Inferior parietal cortex (tissue), 1 donor: Measurements from ENCODE around the gene TBC1D19.
A peak's percentile ranks its signal among the peaks of the same experiment; 100 is the strongest.
"Not testable (repeated sequence)": the region's sequence is repeated elsewhere in the genome, so short reads cannot be mapped to it uniquely, and the experiment has no call there.

Experiments used
- DNase-seq: peaks from one replicate; pipeline ENCODE4 v3.0.0-alpha.2; 2016; ENCODE audit errors: extremely low spot score

TBC1D19 gene

DNA sequence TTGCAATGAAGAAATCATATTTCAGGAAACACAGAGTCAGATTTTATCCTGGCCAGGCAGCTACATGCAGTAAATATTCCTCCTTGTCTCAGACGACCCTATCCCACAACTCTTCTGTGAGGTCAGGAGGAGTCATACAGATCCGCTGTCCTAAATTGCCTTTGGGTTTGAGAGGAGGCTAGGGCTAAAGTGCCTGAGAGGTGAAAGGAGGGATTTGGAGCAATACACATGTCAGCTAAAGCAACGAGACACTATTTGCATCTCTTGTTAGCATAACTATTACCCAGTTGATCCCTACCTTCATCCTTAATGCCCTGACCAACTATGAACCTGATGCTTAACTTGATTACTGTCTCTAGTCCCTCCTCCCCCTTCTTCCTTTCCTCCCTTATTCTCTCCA lies 98.6 kb downstream of the TBC1D19 start:
- no peak for DNase-seq

DNA sequence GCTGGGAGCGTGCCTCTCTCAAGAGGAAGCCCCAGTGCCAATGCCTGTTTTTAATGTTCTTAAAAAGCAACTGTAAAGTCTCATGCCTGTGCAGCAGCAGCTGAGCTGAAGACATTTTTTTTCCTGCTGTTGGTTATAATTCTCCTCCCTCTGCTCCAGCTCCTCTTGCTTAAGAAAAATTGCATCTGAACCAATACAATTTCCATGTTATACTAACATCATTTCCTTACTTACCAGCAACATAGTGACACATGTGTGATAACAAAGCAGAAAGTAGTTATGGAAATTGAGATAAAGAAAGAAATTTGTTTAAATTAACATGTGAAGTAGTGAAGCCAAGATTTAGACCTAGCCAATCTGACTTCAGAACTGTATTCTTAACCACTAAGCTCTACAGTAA lies 101.4 kb downstream of the TBC1D19 start:
- no peak for DNase-seq

- no peak for DNase-seq
These were observed 103.8 kb downstream of the TBC1D19 start for GRCh38 chr4:26687728-26688127.

- DNase-seq = no peak
These were observed 106.6 kb downstream of the TBC1D19 start for GRCh38 chr4:26690506-26690905.

GRCh38 chr4:26692014-26692726 lies 108.3 kb downstream of the TBC1D19 start:
- DNase-seq = no peak

DNA sequence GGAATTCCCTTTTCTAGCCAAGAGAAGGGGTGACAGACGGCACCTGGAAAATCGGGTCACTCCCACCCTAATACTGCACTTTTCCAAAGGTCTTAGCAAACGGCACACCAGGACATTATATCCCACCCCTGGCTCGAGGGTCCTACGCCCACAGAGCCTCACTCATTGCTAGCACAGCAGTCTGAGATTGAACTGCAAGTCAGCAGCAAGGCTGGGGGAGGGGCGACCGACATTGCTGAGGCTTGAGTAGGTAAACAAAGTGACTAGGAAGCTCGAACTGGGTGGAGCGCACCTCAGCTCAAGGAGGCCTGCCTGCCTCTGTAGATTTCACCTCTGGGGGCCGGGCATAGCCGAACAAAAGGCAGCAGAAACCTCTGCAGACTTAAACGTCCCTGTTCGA lies 110.2 kb downstream of the TBC1D19 start:
- not testable (repeated sequence) for DNase-seq

- no peak for DNase-seq
These were observed 116.2 kb downstream of the TBC1D19 start for GRCh38 chr4:26700110-26700509.

DNA sequence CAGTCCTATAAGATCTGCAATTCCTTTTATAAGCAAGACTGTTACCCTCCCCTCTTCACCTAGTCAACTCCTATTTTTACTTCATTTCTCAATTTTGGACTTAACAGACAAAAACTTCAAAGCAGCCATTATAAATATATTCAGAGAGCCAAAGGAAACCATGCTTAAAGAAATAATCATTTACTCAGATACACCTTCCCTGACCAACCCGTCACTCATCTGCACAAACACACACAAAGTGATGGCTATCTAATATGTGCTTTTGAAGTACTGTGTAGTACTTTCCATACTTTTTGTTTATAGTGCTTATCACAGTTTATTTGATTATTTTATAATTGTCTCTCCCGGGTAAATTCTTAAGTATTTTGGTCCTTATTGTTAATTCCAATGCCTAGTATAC lies 117.2 kb downstream of the TBC1D19 start:
- DNase-seq = no peak

DNA sequence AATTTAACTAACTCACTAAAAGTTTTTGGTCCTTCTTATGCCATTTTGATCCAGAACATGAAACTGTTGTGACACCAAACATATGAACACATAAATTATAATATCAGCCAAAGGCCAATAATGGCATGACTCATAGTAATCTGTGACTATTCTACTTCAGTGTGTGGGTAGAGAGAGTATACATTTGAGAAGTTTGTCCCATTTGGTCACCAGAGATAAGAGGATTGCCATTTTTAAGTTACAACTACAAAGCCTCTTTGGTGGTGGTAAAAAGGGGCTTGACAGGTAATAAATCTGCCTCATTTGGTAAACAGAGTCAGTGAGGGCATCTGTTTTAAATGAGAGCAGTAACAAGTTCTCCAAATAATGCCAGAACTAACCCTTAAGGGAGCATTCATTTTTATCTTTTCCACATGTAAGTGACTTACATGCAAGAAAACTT lies 117.9 kb downstream of the TBC1D19 start:
- DNase-seq = no peak

- no peak for DNase-seq
These were observed 123.5 kb downstream of the TBC1D19 start for GRCh38 chr4:26707342-26707741.

- no peak for DNase-seq
These were observed 125.4 kb downstream of the TBC1D19 start for GRCh38 chr4:26709246-26709645.

DNA sequence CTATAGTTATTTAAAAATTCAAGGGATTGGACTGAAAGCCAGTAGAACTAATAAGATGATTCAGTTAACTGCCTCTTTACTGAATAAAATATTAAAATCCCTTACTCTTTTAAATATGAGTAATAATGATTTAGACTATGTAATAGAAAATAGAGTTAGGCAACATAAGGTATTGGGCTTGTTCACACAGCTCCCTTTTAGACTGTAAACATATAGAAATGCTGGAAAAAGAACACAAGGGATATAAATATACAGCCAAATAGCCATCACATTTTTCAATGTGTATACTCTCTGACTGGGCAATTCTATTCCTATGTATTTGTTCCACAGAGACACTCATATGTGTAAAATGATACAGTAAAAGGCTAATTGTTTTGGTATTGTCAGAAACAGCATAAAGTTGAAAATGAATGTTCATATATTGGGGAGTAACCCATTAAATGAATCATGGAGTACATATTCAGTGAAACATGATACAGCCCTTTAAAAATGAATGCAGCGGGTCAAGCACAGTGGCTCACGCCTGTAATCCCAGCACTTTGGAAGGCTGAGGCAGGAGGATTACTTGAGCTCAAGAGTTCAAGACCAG lies 129.8 kb downstream of the TBC1D19 start:
- no peak for DNase-seq

- no peak for DNase-seq
These were observed 131.9 kb downstream of the TBC1D19 start for GRCh38 chr4:26715636-26716242.

- DNase-seq = no peak
These were observed 133.4 kb downstream of the TBC1D19 start for GRCh38 chr4:26717332-26717731.

DNA sequence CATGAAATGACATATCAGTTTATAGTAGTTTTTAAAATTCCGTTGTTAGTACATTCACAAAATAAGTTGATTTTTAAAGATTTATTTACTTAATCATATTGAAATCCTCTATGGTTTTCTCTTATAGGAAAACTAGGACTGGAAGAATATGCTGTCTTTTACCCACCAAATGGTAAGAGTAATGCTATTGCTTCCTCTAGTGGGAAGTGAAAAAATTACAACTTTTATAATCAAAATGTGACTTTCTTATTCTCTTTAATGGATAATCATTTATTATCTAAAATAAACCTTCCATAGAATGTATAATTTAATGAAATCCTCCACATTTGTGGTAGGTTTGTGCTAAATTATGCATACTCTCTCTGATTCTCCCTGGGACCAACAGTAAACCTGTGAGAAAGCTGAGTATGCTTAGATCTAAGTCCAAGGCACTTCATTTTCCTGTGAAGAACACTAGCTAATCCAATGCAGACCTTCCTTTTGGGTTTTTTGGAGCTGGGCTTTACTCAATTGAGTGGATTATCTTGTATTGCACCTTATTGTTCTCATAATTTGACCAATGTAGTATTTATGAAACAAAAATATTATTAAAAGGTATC lies 136.2 kb downstream of the TBC1D19 start:
- peak; percentile 39 for DNase-seq

DNA sequence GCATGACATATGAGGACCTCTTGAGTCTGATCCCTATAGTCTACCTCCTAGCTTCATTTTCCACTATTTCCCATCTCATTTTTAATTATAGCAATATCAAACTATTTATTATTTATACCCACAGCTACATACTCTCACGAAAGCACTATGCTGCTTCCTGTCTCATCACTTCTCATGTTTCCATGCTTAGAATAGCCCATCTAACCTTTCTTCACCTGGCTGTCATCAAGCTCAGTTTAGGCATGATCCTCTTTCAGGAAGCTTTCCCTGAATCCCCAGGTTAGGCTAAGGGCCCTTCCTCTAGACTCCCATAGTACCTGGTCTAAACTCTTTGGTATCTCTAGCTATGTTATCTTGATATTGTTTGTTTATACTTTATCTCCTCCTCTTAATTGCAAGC lies 137.8 kb downstream of the TBC1D19 start:
- no peak for DNase-seq

GRCh38 chr4:26723216-26723615 lies 139.3 kb downstream of the TBC1D19 start:
- DNase-seq = no peak

GRCh38 chr4:26724534-26724933 lies 140.7 kb downstream of the TBC1D19 start:
- DNase-seq = no peak

GRCh38 chr4:26726655-26727387 lies 142.9 kb downstream of the TBC1D19 start:
- DNase-seq = no peak

DNA sequence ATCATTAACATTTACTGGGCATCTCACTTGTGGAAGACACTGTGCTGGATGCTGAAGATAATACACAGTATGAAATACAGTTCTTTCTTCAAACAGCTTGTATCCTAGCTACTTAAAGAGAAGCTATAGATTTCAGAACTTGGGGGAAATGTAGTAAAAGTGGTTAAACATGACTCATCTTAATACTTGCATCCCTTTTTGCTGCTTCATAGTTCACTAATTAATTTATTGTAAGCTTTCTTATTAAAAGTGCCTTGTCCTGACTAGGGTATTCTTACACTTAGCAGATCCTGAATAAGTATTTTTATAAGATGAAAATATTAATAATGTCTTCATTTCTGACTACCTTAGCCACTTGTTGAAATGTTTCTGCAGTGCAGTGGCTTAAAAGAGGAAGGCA lies 144.0 kb downstream of the TBC1D19 start:
- no peak for DNase-seq

DNA sequence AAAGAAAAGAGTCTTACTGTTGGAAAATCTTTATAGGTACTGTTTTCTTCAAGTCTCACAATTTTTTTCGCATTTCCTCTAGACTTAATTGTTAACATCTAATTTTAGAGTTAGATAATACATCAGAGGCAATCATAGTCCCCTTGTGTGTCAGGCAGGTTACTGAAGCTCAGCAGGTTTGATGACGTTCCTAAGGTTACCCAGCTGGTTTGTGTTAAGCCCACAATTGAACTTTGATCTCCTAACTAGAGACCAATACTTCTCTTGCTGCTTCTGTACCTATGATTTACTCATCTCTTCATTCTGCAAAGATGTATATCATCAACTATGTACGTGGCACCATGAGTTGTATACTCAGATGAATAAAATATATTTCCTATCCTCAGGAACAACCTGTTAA lies 145.1 kb downstream of the TBC1D19 start:
- DNase-seq = no peak

DNA sequence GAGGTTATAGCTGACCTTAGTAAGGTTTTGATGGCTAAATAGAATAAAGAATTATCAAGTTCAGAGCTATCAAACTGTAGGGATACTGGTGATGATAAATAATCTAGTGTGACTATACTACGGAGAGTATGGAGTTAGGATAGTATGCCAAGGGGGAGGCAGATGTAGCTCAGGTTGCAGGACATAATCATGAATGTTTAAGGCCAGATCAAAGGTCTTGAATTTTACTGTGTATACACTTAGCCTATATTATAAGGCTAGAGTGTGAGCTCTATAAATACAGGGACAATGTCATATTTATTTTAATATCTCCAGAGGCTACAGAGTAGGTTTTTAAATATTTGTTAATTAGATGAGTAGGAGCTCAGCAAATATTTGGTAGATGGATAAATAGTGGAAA lies 145.7 kb downstream of the TBC1D19 start:
- DNase-seq = no peak
